Osteocyte (in vitro differentiated cells): ENCODE results near the gene OR8A1. TPM values are rescaled to one million over a fixed set of nuclear protein-coding genes. Genes with fewer than 3 reads are reported as not detected.

Source experiments
- DNase-seq: peaks from one replicate; pipeline ENCODE4 v3.0.0; 2021; ENCODE audit warnings: mixed read lengths; ENCODE audit not compliant: unreplicated experiment; ENCODE audit errors: extremely low spot score
- H3K27ac Mint-ChIP-seq: one replicate; pipeline ENCODE4 v1.8.0; 2021; ENCODE audit warnings: mild to moderate bottlenecking, mixed read lengths; ENCODE audit not compliant: unreplicated experiment
- H3K27me3 Mint-ChIP-seq: one replicate; pipeline ENCODE4 v1.8.0; 2021; ENCODE audit warnings: mixed read lengths; ENCODE audit not compliant: unreplicated experiment
- H3K36me3 Mint-ChIP-seq: one replicate; pipeline ENCODE4 v1.8.0; 2021; ENCODE audit warnings: mixed read lengths; ENCODE audit not compliant: unreplicated experiment
- H3K4me1 Mint-ChIP-seq: one replicate; pipeline ENCODE4 v1.8.0; 2021; ENCODE audit warnings: mixed read lengths; ENCODE audit not compliant: unreplicated experiment
- H3K4me3 Mint-ChIP-seq: one replicate; pipeline ENCODE4 v1.8.0; 2021; ENCODE audit warnings: mild to moderate bottlenecking, moderate library complexity, mixed read lengths; ENCODE audit not compliant: unreplicated experiment
- H3K9me3 Mint-ChIP-seq: one replicate; pipeline ENCODE4 v1.8.0; 2021; ENCODE audit warnings: mixed read lengths; ENCODE audit not compliant: unreplicated experiment
- CTCF ChIP-seq: fragments of 200-600 bp; sonication (generic); IDR thresholded peaks from 2 replicates; pipeline ENCODE4 v1.5.0; 2021; ENCODE audit warnings: antibody characterized with exemption, mild to moderate bottlenecking, moderate library complexity
- total RNA-seq: library from RNA; stranded (reverse); gene quantifications from 2 replicates; pipeline ENCODE4 v1.2.1, GENCODE V29; 2021

The OR8A1 gene
- total RNA-seq, 1 donor from 2014 or later = not detected

DNA sequence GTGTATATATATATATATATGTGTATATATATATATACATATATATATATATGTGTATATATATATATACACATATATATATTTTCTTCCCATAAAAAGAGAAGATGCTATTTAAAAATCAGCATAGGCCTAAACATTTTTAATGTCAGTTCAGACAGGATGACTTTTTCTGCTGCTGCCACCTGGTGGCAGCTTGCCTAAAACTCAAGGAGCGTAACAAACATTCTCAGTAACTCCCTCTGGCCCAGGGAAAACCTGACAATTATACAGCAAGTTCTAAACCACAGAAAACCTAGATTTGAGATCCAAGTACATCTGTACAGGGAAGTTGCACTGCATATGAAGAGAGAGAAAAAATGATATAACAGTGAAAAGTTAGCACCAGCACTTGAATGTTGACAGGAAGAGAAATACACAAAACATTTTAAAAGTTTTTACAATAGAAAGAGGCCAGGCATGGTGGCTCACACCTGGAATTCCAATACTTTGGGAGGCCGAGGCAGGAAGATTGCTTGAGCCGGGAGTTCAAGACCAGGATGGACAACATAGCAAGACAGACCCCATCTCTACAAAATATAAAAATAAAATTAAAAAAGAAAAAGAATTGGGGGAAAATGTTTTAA, 16.6 kb downstream of the OR8A1 start:
- Mint-ChIP-seq H3K36me3 (no peaks in the 10 kb centered on the region), H3K4me1 (no peaks in the 10 kb centered on the region), H3K4me3 (no peak overlapping the region), H3K9me3 (no peaks in the 10 kb centered on the region), H3K27ac (no peak overlapping the region), H3K27me3 (peaks cover 36% of the 10 kb centered on the region)
- no peak for DNase-seq
- peak; percentile 72 for TF ChIP-seq CTCF

DNA sequence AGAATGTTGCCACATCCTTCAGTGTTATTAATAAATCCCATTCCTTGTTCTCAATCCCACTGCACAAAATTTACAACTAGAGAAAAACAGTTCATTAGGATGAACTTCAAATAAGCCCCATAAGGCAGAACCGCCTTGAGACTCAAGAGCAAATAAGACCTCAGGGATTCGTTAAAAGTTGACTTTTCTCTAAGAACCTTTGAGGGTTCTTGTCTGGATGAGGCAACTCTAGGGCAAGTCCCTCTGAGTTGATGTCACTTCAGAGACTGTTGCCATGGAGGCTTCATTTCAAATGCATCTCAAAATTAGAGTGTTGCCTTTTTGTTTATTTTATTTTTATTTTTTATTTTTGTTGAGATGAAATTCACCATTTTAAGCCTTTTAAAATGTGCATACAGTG, 21.6 kb downstream of the OR8A1 start:
- no peak overlapping the region for H3K4me3 Mint-ChIP-seq
- TF ChIP-seq CTCF = no peak
- no peaks in the 10 kb centered on the region for H3K36me3 Mint-ChIP-seq
- H3K27me3 Mint-ChIP-seq = peaks cover 48% of the 10 kb centered on the region
- no peaks in the 10 kb centered on the region for H3K9me3 Mint-ChIP-seq
- no peak overlapping the region for H3K27ac Mint-ChIP-seq
- no peak for DNase-seq
- H3K4me1 Mint-ChIP-seq = no peaks in the 10 kb centered on the region

DNA sequence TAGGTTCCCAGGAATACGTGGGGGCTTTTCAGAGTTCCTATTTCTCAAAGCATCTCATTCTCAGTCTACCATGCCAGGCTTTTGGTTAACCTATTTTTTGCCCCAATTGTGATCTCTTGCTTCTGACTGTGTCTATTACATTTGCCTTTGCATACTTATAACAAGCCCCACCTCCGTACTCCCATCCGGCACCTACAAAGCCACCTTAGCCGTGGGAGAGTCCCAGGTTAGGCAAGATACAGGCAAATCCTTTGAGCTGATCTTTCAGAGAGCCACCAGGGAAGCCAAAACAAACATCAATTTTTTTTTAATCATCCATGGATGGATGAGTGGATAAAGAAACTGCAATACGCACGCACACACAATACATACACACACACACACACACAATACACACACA, 22.8 kb downstream of the OR8A1 start:
- Mint-ChIP-seq H3K36me3 (no peaks in the 10 kb centered on the region), H3K9me3 (no peaks in the 10 kb centered on the region), H3K4me3 (no peak overlapping the region), H3K4me1 (no peaks in the 10 kb centered on the region), H3K27me3 (peaks cover 51% of the 10 kb centered on the region), H3K27ac (no peak overlapping the region)
- no peak for TF ChIP-seq CTCF
- no peak for DNase-seq

DNA sequence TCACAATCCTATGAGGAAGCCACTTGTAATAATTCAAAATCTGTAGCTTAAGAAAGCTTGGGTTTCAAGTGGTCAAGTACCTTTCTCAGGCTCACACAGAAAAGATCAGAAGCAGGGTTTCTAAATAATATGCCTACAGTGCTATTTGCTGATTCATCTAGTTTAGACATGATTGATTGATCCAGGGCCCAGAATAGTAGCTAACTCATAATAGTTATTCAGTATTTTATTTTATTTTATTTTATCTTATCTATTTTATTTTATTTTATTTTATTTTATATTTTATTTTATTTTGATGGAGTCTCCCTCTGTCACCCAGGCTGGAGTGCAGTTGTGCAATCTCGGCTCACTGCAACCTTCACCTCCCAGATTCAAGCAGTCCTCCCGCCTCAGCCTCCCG, 25.5 kb downstream of the OR8A1 start:
- TF ChIP-seq CTCF = no peak
- H3K4me3 Mint-ChIP-seq = no peak overlapping the region

DNA sequence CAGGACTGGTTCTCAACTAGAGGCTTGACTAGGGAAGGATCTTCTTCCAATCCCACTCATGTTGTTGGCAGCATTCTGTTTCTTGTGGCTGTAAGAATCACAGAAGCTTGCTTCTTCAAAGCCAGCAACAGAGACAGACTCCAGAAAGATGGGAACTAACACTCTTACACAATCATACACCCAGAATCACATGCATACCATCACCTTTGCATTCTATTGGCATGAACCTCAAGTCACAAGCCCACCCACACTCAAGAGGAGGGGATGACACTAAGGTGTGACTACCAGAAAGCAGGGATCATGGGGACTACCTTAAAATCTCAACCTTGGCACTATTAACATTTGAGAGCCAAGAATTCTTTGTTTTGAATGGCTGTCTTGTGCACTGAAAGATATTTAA, 27.8 kb downstream of the OR8A1 start:
- TF ChIP-seq CTCF = no peak

More for the DNA sequence above, 25.5 kb downstream of the OR8A1 start:
- no peaks in the 10 kb centered on the region for H3K9me3 Mint-ChIP-seq
- no peaks in the 10 kb centered on the region for H3K36me3 Mint-ChIP-seq
- no peak overlapping the region for H3K27ac Mint-ChIP-seq
- H3K27me3 Mint-ChIP-seq = peaks cover 41% of the 10 kb centered on the region
- DNase-seq = no peak
- no peaks in the 10 kb centered on the region for H3K4me1 Mint-ChIP-seq

More for the DNA sequence above, 27.8 kb downstream of the OR8A1 start:
- Mint-ChIP-seq H3K4me3 (no peak overlapping the region), H3K9me3 (no peaks in the 10 kb centered on the region), H3K4me1 (no peaks in the 10 kb centered on the region), H3K36me3 (no peaks in the 10 kb centered on the region), H3K27ac (no peak overlapping the region), H3K27me3 (peaks cover 45% of the 10 kb centered on the region)
- DNase-seq = no peak
